NOMO-1 treated with DMSO at 0.1 percent for 48 hours (cell line): Measurements from ENCODE around the gene TARP.
"Not testable (repeated sequence)": the region's sequence is repeated elsewhere in the genome, so short reads cannot be mapped to it uniquely, and the experiment has no call there.

Experiments used
- DNase-seq: peaks from one replicate; lab custom pipeline; 2025; ENCODE audit not compliant: unreplicated experiment; lab: John Stamatoyannopoulos, UW

TARP gene

GRCh38 chr7:38299275-38299931 is 26.0 kb upstream of the TARP start:
- no peak for DNase-seq

DNA sequence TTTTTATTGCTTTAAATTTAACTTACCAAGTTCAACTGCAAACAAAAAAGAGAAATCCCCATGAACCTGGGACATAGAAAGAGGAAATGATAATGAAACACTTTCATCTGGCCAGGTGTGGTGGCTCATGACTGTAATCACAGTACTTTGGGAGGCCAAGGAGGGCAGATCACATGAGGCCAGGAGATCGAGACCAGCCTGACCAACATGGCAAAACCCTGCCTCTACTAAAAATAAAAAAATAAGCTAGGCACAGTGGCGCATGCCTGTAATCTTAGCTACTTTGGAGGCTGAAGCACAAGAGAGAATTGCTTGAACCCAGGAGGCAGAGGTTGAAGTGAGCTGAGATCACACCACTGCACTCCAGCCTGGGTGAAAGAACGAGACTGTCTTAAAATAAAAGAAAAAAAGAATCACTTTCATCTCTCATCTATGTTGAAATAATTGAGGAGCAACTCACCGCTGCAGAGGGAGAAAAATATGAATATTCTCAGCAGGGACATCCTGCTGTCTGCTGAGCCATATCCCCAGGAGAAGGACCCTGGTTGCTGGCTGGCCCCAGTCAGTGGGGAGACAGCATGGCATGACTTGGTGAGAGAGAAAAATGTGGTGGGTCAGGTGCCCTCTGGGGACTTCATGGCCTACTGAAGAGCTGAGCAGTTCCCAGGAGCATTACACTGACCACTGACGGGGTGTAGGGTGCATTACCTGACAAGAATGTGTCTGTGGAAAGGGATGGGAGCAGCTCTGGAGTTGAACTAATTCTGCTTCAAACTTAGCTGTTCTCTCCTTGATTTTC is 22.8 kb upstream of the TARP start:
- no peak for DNase-seq

- no peak for DNase-seq
Measured at GRCh38 chr7:38294926-38295325, 21.5 kb upstream of the TARP start.

GRCh38 chr7:38292442-38292841 is 19.0 kb upstream of the TARP start:
- DNase-seq, result no peak

- DNase-seq, result no peak
Measured at GRCh38 chr7:38291650-38292049, 18.2 kb upstream of the TARP start.

- no peak for DNase-seq
Measured at GRCh38 chr7:38291117-38291647, 17.7 kb upstream of the TARP start.

- DNase-seq, result no peak
Measured at GRCh38 chr7:38284553-38284952, 11.1 kb upstream of the TARP start.

GRCh38 chr7:38283809-38284208 is 10.4 kb upstream of the TARP start:
- no peak for DNase-seq

- DNase-seq, result peak; percentile 62
Measured at GRCh38 chr7:38283107-38283506, 9.7 kb upstream of the TARP start.

DNA sequence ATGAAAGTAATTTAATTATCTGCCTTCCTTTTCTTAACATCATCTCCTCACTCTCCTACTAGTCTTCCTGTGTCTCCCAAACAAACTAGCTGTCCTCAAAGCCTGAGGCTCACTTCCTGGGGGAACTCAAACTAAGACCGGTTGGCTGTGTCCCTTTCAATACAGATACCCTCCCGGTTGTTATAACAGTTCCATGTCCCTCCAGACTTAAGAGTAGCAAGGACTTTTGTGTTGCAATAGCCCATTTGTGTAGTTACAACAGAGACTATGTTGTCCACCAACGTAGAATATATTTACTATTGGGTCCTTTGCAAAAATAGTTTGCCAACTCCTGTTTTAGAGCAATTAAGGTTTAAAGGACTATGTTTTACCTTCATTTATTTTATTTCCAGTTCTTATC is 8.6 kb upstream of the TARP start:
- no peak for DNase-seq

GRCh38 chr7:38281266-38281665 is 7.8 kb upstream of the TARP start:
- DNase-seq, result no peak

DNA sequence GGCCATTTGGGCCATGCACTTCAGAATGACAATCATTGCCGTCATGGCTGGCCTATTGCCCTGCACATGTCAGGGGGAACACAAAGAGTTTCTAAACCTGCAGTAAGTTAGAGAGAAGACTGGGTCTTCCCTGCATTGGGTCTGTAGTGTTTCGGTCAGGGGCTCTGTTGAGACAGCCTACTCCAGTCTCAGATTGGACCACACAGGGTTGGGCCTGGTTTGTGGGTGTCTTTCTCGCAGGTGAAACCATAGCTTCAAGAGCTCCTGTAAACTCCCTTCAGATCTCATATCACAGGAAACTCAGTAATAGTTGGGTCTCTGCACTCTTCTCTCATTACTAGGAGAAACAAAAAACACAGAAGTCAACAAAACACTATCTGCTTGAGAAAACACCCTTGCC is 7.3 kb upstream of the TARP start:
- DNase-seq, result no peak

DNA sequence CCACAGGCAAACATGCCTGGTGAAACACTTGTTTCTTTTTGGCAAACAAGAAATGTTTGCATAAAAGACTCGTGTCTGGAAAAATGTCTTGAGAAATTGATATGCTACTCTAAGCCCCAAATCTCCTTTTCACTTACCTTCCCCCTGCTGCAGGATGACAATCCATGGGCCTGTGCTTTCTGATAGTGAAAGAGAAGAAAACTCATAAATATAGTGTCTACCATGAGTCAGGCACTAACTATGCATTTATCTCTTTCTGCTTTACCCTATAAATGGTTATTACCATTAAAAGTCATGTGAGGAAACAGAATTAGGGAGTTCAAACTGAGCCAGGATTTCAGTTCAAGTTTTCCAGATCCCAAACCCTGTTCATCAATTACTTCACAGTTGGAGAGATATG is 6.6 kb upstream of the TARP start:
- DNase-seq, result no peak

DNA sequence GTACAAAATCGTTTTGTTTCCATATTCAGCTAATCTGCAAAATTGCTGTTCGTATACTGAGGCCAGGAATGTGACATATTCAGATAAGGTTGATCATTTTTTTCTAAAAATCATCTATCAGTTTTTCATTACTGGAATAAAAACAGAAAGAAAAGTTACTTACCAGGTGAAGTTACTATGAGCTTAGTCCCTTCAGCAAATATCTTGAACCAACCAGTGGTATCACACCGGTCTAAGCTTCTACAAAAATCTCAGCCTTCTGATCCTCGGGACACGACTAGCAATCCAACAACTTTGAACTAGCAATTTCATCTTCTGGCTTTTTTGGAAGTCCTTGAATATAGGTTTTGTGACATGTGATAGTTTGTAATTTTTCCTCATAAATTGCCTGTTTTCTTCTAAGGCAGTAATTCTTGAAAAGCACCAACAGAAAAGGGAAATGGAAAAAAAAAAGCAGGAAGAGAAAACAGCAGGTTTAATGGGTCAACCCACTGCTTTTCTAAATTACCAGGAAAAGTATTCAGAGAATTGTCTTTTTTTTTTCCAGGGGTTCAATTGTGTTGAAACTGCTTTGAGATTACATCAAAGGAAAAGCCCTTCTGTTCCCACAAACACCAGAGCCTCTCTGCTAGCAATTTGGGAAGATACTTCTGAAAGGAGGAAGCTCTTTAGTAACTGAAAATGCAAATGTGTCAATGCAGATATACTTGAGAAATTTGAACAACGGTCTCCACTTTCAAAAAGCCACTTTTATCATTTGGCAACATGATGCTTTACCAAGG is 2.9 kb upstream of the TARP start:
- peak; percentile 66 for DNase-seq

GRCh38 chr7:38274927-38275620 is 1.6 kb upstream of the TARP start:
- no peak for DNase-seq

GRCh38 chr7:38274486-38274885 is 1.1 kb upstream of the TARP start:
- peak; percentile 26 for DNase-seq

DNA sequence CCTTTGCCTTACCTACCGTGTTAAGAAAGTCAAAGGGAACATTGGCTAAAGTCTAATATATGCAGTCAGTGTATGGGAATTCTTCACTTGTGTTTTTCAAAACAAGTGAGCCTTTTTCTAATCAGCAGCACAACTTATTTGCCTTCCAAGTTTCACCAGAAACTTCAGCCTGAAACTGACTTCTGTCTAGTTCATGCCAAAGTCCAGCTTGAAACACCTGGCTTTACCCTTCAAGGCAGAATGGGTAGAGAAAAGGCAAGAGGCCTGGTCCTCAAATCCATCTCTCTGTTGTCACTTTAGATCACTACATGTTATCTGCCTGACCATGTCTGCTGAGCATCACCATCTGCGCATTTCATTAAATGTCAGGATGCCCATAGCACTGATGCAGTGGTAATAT is 3.0 kb downstream of the TARP start:
- not testable (repeated sequence) for DNase-seq

DNA sequence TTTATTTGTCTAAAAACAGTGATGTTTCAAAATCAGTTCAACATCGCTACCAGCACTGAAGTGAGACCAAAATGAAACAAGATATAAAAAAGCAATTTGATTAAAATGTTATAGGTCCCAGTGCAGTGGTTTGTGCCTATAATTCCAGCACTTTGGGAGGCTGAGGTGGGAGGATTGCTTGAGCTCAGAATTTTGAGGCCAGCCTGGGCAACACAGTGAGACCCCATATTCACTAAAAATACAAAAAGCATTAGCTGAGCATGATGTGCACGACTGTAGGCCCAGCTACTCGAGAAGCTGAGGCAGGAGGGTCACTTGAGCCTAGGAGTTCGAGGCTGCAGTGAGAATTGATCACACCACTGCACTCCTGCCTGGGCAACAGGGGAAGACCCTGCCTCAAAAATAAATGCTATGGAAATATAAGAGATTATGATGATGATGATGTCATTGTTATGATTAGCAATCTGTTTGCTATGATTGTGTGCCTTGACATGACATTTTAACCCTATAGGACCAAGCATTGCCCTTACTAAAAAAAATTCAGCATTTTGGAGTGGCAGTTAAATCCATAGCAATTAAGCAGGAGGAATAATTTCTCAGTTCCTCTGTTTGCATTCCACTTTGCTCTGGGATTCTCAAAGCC is 3.6 kb downstream of the TARP start:
- not testable (repeated sequence) for DNase-seq

DNA sequence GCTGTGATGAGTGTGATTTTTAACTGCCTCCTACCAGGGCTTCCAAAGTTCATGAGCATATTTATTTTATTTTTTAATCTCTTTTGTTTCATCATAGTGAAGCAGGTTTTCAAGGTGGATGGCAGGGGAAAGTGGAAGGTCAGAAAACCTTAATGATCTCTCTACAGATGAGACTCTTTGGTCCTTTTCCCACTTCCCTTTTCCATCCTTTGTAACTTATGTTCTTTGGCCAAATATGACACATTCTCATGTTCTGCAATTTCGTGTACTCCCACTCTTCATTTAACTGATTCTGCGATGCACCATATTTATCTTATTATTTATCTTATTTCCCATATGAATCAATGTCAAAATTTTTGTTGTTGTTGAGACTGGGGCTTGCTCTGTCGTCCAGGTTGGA is 7.5 kb downstream of the TARP start:
- DNase-seq, result peak; percentile 41

GRCh38 chr7:38264602-38265001 is 8.8 kb downstream of the TARP start:
- not testable (repeated sequence) for DNase-seq

DNA sequence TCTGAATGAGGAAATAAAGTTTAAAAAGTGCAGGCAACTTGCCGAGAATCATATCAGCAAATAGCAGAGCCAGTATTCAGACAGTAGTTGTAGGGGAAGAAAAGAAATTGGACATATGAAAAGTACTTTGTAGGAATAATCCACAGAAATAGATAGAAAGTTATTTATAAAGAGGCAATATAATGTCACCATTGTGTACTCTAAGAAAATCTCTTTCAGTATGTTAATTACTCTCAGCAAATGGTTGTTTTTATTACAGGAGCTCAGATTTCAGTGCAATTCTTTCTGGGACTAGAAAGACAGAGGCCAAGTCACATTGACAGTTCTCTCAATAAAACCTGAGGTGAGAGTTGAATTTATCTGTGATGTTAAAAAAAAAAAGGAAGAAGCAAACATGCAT is 10.2 kb downstream of the TARP start:
- not testable (repeated sequence) for DNase-seq
